K562 (cell line): ENCODE measurements around the gene KNCN. TPM values are rescaled to one million over a fixed set of nuclear protein-coding genes. Genes with fewer than 3 reads are reported as not detected.

ENCODE experiments used
- ARID1B ChIP-seq: fragments of 450-650 bp; IDR thresholded peaks from 2 replicates; pipeline ENCODE4 v1.6.1; 2016; ENCODE audit warnings: antibody characterized with exemption, mild to moderate bottlenecking, inconsistent platforms
- BRD9 ChIP-seq: fragments of 450-650 bp; IDR thresholded peaks from 2 replicates; pipeline ENCODE4 v1.6.1; 2018; ENCODE audit warnings: low read depth; ENCODE audit not compliant: partially characterized antibody
- CEBPZ ChIP-seq: fragments of 150-350 bp; IDR thresholded peaks from 2 replicates; pipeline ENCODE4 v1.6.1; 2014; ENCODE audit warnings: low read depth, mild to moderate bottlenecking, low read length, borderline replicate concordance
- DDX20 ChIP-seq: fragments of 450-650 bp; IDR thresholded peaks from 2 replicates; pipeline ENCODE4 v1.6.1; 2016; ENCODE audit warnings: missing genetic modification characterization, low read depth, mild to moderate bottlenecking, missing compliant biosample characterization, moderate library complexity
- ETV1 ChIP-seq: fragments of 450-650 bp; conservative IDR thresholded peaks from 2 replicates; pipeline ENCODE4 v1.6.1; 2016; ENCODE audit warnings: missing genetic modification characterization, control low read depth, low read depth, missing compliant biosample characterization
- GTF2A2 ChIP-seq: IDR thresholded peaks from 2 replicates; pipeline ENCODE4 v1.6.1; 2016; ENCODE audit warnings: mild to moderate bottlenecking, missing genetic modification characterization, missing compliant biosample characterization
- HDAC2 ChIP-seq: fragments of 450-650 bp; IDR thresholded peaks from 2 replicates; pipeline ENCODE4 v1.6.1; 2016; ENCODE audit warnings: mild to moderate bottlenecking
- HMGN3 ChIP-seq: IDR thresholded peaks from 2 replicates; pipeline ENCODE4 v1.6.1; 2011; ENCODE audit warnings: borderline replicate concordance, low read depth, mild to moderate bottlenecking, mixed read lengths, low read length; ENCODE audit not compliant: insufficient read length; ENCODE audit errors: extremely low read depth
- ID3 ChIP-seq, 2 experiments: fragments of 250-450 bp in 1 of 2; fragments of 450-650 bp in 1 of 2; sonication (Bioruptor Pico) in 1 of 2; IDR thresholded peaks; 2 replicates each; pipeline versions ENCODE4 v1.6.1 to v1.8.0; 2016 to 2021; ENCODE audit warnings: mild to moderate bottlenecking in 2 of 2, moderate library complexity in 2 of 2, missing compliant biosample characterization in 1 of 2, missing genetic modification characterization in 1 of 2
- MAZ ChIP-seq, 2 experiments: fragments of 450-650 bp in 1 of 2; sonication (generic) in 1 of 2; formaldehyde crosslinking; IDR thresholded peaks in 1 of 2; conservative IDR thresholded peaks in 1 of 2; 2 replicates each; pipeline versions ENCODE4 v1.4.0 to v1.5.0; 2020; ENCODE audit warnings: mild to moderate bottlenecking in 1 of 2, missing genetic modification reagents in 1 of 2
- MEF2D ChIP-seq: conservative IDR thresholded peaks from 2 replicates; pipeline ENCODE4 v1.6.1; 2016; ENCODE audit warnings: low read depth, missing genetic modification characterization, missing compliant biosample characterization
- NCOR1 ChIP-seq: fragments of 450-650 bp; IDR thresholded peaks from 2 replicates; pipeline ENCODE4 v1.6.1; 2016; ENCODE audit warnings: mild to moderate bottlenecking, moderate library complexity
- POLR2AphosphoS5 ChIP-seq: IDR thresholded peaks from 2 replicates; pipeline ENCODE4 v1.6.1; 2011; ENCODE audit warnings: mild to moderate bottlenecking, low read depth, low read length, moderate library complexity; ENCODE audit not compliant: control insufficient read depth, insufficient read depth
- RAD51 ChIP-seq: fragments of 450-650 bp; IDR thresholded peaks from 2 replicates; pipeline ENCODE4 v1.7.1; 2016; ENCODE audit warnings: low read depth, mild to moderate bottlenecking, borderline replicate concordance
- RCOR1 ChIP-seq, 2 experiments: IDR thresholded peaks; 2 replicates each; pipeline ENCODE4 v1.6.1; 2012; ENCODE audit warnings: low read depth in 2 of 2, low read length in 2 of 2, borderline replicate concordance in 1 of 2, improper control_type of control experiment in 1 of 2
- SIN3B ChIP-seq: fragments of 450-650 bp; IDR thresholded peaks from 2 replicates; pipeline ENCODE4 v1.6.1; 2017; ENCODE audit warnings: low read depth, mild to moderate bottlenecking, moderate library complexity
- TCFL5 ChIP-seq: fragments of 250-450 bp; sonication (Bioruptor Pico); conservative IDR thresholded peaks from 2 replicates; pipeline ENCODE4 v1.6.1; 2021; ENCODE audit warnings: mild to moderate bottlenecking, moderate library complexity, matching md5 sums
- ZBTB12 ChIP-seq: fragments of 250-450 bp; sonication (Bioruptor Pico); IDR thresholded peaks from 2 replicates; pipeline ENCODE4 v1.4.0; 2020
- ZC3H8 ChIP-seq: fragments of 450-650 bp; IDR thresholded peaks from 2 replicates; pipeline ENCODE4 v1.6.1; 2017
- ZNF212 ChIP-seq: fragments of 450-650 bp; formaldehyde crosslinking; IDR thresholded peaks from 2 replicates; pipeline ENCODE4 v1.4.0; 2020; ENCODE audit warnings: mild to moderate bottlenecking
- ZNF507 ChIP-seq: conservative IDR thresholded peaks from 2 replicates; pipeline ENCODE4 v1.6.1; 2017; ENCODE audit warnings: missing genetic modification characterization, missing compliant biosample characterization
- ZNF583 ChIP-seq: fragments of 250-450 bp; sonication (Bioruptor Pico); IDR thresholded peaks from 2 replicates; pipeline ENCODE4 v1.4.0; 2020
- ZNF699 ChIP-seq: fragments of 250-450 bp; sonication (Bioruptor Pico); IDR thresholded peaks from 2 replicates; pipeline ENCODE4 v1.8.0; 2021; ENCODE audit warnings: mild to moderate bottlenecking, moderate library complexity; ENCODE audit not compliant: insufficient replicate concordance
- polyA plus RNA-seq, 8 experiments: library from polyadenylated mRNA; depleted of rRNA in 4 of 8; stranded (reverse) in 5 of 8; unstranded in 3 of 8; fragments of >200 nt; fragmentation: Nextera tagmentation in 2 of 8; fragmentation: Illumina TruSeq in 1 of 8; extraction: Ambion mirVana in 2 of 8; extraction: Trizol in 1 of 8; gene quantifications; 2 replicates each; pipeline versions ENCODE4 v1.2.1 to v1.2.3, GENCODE V29; 2011 to 2014; ENCODE audit warnings: inconsistent platforms in 1 of 8, missing spikeins in 1 of 8
- total RNA-seq, 7 experiments: library from RNA; depleted of rRNA in 6 of 7; stranded (reverse); fragments of >200 nt in 6 of 7; fragmentation: Illumina TruSeq in 2 of 7; extraction: Trizol in 2 of 7; gene quantifications; 2 replicates each; pipeline versions ENCODE4 v1.2.1 to v1.2.3, GENCODE V29; 2011 to 2021; ENCODE audit warnings: low replicate concordance in 1 of 7

Gene KNCN
- total and polyA plus RNA-seq, 9 of the 15 experiments (the other 6 are each of a cell fraction or from before 2014, with no cell fraction given) = not detected

- peak; percentile 99 for TF ChIP-seq NCOR1
- peak; percentile 78; the same call in 1 of the 2 replicates for TF ChIP-seq HDAC2
- TF ChIP-seq ZNF699 = no peak
- no peak for TF ChIP-seq SIN3B
- TF ChIP-seq ZC3H8 = no peak
- no peak for TF ChIP-seq ID3 (CRISPR knock-in tag; IDR thresholded peaks at IDR 0.05)
- peak; percentile 82 for TF ChIP-seq ID3 (tag; IDR thresholded peaks at IDR 0.05)
- TF ChIP-seq ZNF507 (tag) = no peak
- peak; percentile 28 to 93 for TF ChIP-seq RCOR1 (IDR thresholded peaks at IDR 0.05; ENCODE audit: borderline replicate concordance in 1 of 2, low read depth in 2 of 2, low read length in 2 of 2)
- no peak for TF ChIP-seq ZNF212 (CRISPR knock-in tag)
- peak; percentile 76 for TF ChIP-seq RAD51
- TF ChIP-seq ARID1B = peak; percentile 99
- 0 out of 2 replicates have a peak, but pooled peaks have one; percentile 13 for TF ChIP-seq CEBPZ
- 0 out of 2 replicates have a peak, but pooled peaks have one; percentile 32 for TF ChIP-seq ZBTB12
- peak; percentile 62 to 95 for TF ChIP-seq MAZ (CRISPR knock-in tag; conservative IDR thresholded peaks at IDR 0.05 in 1 of 2, IDR thresholded peaks at IDR 0.05 in 1 of 2)
- peak; percentile 83 for TF ChIP-seq HMGN3
- TF ChIP-seq DDX20 (tag) = no peak
- peak; percentile 75 for TF ChIP-seq BRD9
- TF ChIP-seq GTF2A2 = no peak
- no peak for TF ChIP-seq TCFL5 (CRISPR knock-in tag)
- TF ChIP-seq ZNF583 (CRISPR knock-in tag) = peak; percentile 83
- TF ChIP-seq MEF2D (tag) = peak; percentile 57
- TF ChIP-seq POLR2AphosphoS5 = peak; percentile 97
- peak; percentile 90 for TF ChIP-seq ETV1
These were observed 6.7 kb downstream of the KNCN start (continued) for GRCh38 chr1:46544561-46545240.
